Neural progenitor cell (in vitro differentiated cells): ENCODE data around the gene UBE2D3. TPM values are rescaled to one million over a fixed set of nuclear protein-coding genes. Genes with fewer than 3 reads are reported as not detected.

Experiments
- DNase-seq: peaks from one replicate; pipeline ENCODE4 v3.0.0-alpha.2; 2016; ENCODE audit warnings: low spot score
- H2AFZ ChIP-seq: fragments of 200-600 bp; sonication (generic); replicated peaks from 2 replicates; pipeline ENCODE4 v1.6.1; 2016; ENCODE audit warnings: antibody characterized with exemption
- H3F3A ChIP-seq: fragments of 200-600 bp; sonication (generic); 2 replicates; pipeline ENCODE4 v1.6.1; 2016; ENCODE audit warnings: antibody characterized with exemption, low read depth
- H3K27ac ChIP-seq: fragments of 200-600 bp; sonication (generic); 2 replicates; pipeline ENCODE4 v1.5.1; 2016; ENCODE audit warnings: mild to moderate bottlenecking
- H3K27me3 ChIP-seq: fragments of 200-600 bp; sonication (generic); 2 replicates; pipeline ENCODE4 v1.6.1; 2016; ENCODE audit warnings: mild to moderate bottlenecking, moderate library complexity
- H3K36me3 ChIP-seq: fragments of 200-600 bp; sonication (generic); 2 replicates; pipeline ENCODE4 v1.5.1; 2016
- H3K4me1 ChIP-seq: fragments of 200-600 bp; sonication (generic); 2 replicates; pipeline ENCODE4 v1.6.1; 2016; ENCODE audit warnings: mixed run types
- H3K4me2 ChIP-seq: fragments of 200-600 bp; sonication (generic); 2 replicates; pipeline ENCODE4 v1.6.1; 2016
- H3K4me3 ChIP-seq: fragments of 200-600 bp; sonication (generic); 2 replicates; pipeline ENCODE4 v1.5.1; 2016
- H3K79me2 ChIP-seq: fragments of 200-600 bp; sonication (generic); 2 replicates; pipeline ENCODE4 v1.6.1; 2016; ENCODE audit warnings: low read depth
- H3K9ac ChIP-seq: fragments of 200-600 bp; sonication (generic); 2 replicates; pipeline ENCODE4 v1.6.1; 2016
- H3K9me3 ChIP-seq: fragments of 200-600 bp; sonication (generic); 2 replicates; pipeline ENCODE4 v1.5.1; 2016; ENCODE audit warnings: low read depth
- H4K20me1 ChIP-seq: fragments of 200-600 bp; sonication (generic); 2 replicates; pipeline ENCODE4 v1.6.1; 2016; ENCODE audit warnings: low read depth
- H3K27ac Mint-ChIP-seq: 3 replicates; pipeline ENCODE4 v1.8.0; 2021; ENCODE audit warnings: mixed read lengths
- H3K27me3 Mint-ChIP-seq: 2 replicates; pipeline ENCODE4 v1.8.0; 2022; ENCODE audit warnings: low read depth, mild to moderate bottlenecking, inconsistent platforms, moderate library complexity, mixed read lengths; ENCODE audit not compliant: insufficient read depth
- H3K36me3 Mint-ChIP-seq: 3 replicates; pipeline ENCODE4 v1.8.0; 2021; ENCODE audit warnings: mixed read lengths
- H3K4me1 Mint-ChIP-seq: 3 replicates; pipeline ENCODE4 v1.8.0; 2021; ENCODE audit warnings: mixed read lengths
- H3K4me3 Mint-ChIP-seq: 3 replicates; pipeline ENCODE4 v1.8.0; 2021; ENCODE audit warnings: mild to moderate bottlenecking, moderate library complexity, mixed read lengths
- H3K9me3 Mint-ChIP-seq: 3 replicates; pipeline ENCODE4 v1.8.0; 2020; ENCODE audit warnings: mixed read lengths
- EZH2 ChIP-seq: fragments of 200-600 bp; sonication (generic); IDR thresholded peaks from 2 replicates; pipeline ENCODE4 v1.6.1; 2017; ENCODE audit warnings: antibody characterized with exemption, mild to moderate bottlenecking, moderate library complexity
- EZH2phosphoT487 ChIP-seq: fragments of 200-600 bp; sonication (generic); IDR thresholded peaks from 2 replicates; pipeline ENCODE4 v1.6.1; 2017; ENCODE audit warnings: antibody characterized with exemption
- total RNA-seq: library from RNA; depleted of rRNA; stranded (reverse); fragments of >200 nt; gene quantifications from 2 replicates; pipeline ENCODE4 v1.2.3, GENCODE V29; 2015; ENCODE audit warnings: low replicate concordance
- TF ChIP-seq, protein P1 (sequence below): fragments of 200-600 bp; sonication (generic); IDR thresholded peaks from 2 replicates; pipeline ENCODE4 v1.5.1; 2017; ENCODE audit warnings: antibody characterized with exemption, mild to moderate bottlenecking

The UBE2D3 gene
- total RNA-seq, 1 donor from 2014 or later: 573 TPM

DNA sequence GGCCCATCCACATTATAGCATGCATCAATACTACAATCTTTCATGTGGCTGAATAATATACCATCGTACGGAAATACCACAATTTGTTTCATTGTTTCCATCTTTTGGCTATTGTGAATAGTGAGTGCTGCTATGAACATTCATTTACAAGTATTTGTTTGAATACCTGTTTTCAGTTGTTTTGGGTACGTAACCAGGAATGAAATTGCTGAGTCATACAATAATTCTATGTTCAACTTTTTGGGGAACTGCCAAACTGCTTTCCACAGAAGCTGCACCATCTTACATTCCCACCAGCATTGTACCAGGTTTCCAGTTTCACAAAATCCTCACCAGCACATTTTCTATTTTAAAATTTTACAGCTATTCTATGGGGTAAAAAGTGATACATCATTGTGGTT lies 38.0 kb downstream of the UBE2D3 start:
- Histone ChIP-seq H3K9me3 (no peaks in the 10 kb centered on the region), H3K9ac (no peak overlapping the region), H3K4me1 (no peaks in the 10 kb centered on the region), H3K27ac (no peak overlapping the region), H3K36me3 (no peaks in the 10 kb centered on the region), H3K4me2 (no peak overlapping the region), H3K79me2 (no peaks in the 10 kb centered on the region), H3K27me3 (no peaks in the 10 kb centered on the region), H4K20me1 (peaks cover 4% of the 10 kb centered on the region), H3F3A (peaks cover 29% of the 10 kb centered on the region), H2AFZ (no peak overlapping the region), H3K4me3 (no peak overlapping the region)
- Mint-ChIP-seq H3K36me3 (peaks cover 32% of the 10 kb centered on the region), H3K27me3 (peaks cover 6% of the 10 kb centered on the region), H3K4me3 (no peak overlapping the region), H3K9me3 (peaks cover 2% of the 10 kb centered on the region), H3K27ac (no peak overlapping the region), H3K4me1 (no peaks in the 10 kb centered on the region)
- TF ChIP-seq EZH2phosphoT487 (no peak), EZH2 (no peak)
- TF ChIP-seq, protein P1, sequence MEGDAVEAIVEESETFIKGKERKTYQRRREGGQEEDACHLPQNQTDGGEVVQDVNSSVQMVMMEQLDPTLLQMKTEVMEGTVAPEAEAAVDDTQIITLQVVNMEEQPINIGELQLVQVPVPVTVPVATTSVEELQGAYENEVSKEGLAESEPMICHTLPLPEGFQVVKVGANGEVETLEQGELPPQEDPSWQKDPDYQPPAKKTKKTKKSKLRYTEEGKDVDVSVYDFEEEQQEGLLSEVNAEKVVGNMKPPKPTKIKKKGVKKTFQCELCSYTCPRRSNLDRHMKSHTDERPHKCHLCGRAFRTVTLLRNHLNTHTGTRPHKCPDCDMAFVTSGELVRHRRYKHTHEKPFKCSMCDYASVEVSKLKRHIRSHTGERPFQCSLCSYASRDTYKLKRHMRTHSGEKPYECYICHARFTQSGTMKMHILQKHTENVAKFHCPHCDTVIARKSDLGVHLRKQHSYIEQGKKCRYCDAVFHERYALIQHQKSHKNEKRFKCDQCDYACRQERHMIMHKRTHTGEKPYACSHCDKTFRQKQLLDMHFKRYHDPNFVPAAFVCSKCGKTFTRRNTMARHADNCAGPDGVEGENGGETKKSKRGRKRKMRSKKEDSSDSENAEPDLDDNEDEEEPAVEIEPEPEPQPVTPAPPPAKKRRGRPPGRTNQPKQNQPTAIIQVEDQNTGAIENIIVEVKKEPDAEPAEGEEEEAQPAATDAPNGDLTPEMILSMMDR: no peak
- no peak for DNase-seq

DNA sequence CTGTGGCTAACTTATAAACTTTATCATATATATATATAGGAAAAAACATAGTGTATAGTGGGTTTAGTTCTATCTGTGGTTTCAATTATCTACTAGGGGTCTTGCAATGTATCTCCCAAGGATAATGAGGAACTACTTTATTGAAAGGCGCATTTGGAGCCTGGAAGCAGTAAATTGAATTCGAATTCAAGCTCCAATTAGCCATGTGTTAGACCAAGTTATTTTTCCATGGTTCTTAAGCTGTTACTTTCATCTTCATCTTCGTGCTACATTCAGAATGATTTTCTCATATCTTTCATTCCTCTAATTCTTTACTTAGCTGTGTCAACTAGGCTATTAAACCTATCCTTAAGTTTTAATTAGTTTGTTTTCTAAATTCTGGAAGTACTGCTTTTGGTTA lies 39.4 kb downstream of the UBE2D3 start:
- Histone ChIP-seq H4K20me1 (no peaks in the 10 kb centered on the region), H3K4me1 (no peaks in the 10 kb centered on the region), H3K36me3 (no peaks in the 10 kb centered on the region), H3K27me3 (no peaks in the 10 kb centered on the region), H3K9me3 (no peaks in the 10 kb centered on the region), H3K4me2 (no peak overlapping the region), H3K9ac (no peak overlapping the region), H2AFZ (no peak overlapping the region), H3K4me3 (no peak overlapping the region), H3K79me2 (no peaks in the 10 kb centered on the region), H3K27ac (no peak overlapping the region), H3F3A (peaks cover 15% of the 10 kb centered on the region)
- no peak for DNase-seq
- Mint-ChIP-seq H3K4me3 (no peak overlapping the region), H3K27me3 (peaks cover 6% of the 10 kb centered on the region), H3K9me3 (peaks cover 2% of the 10 kb centered on the region), H3K4me1 (no peaks in the 10 kb centered on the region), H3K27ac (no peak overlapping the region), H3K36me3 (peaks cover 24% of the 10 kb centered on the region)
- no peak for TF ChIP-seq EZH2phosphoT487
- TF ChIP-seq, protein P1: no peak
- no peak for TF ChIP-seq EZH2

DNA sequence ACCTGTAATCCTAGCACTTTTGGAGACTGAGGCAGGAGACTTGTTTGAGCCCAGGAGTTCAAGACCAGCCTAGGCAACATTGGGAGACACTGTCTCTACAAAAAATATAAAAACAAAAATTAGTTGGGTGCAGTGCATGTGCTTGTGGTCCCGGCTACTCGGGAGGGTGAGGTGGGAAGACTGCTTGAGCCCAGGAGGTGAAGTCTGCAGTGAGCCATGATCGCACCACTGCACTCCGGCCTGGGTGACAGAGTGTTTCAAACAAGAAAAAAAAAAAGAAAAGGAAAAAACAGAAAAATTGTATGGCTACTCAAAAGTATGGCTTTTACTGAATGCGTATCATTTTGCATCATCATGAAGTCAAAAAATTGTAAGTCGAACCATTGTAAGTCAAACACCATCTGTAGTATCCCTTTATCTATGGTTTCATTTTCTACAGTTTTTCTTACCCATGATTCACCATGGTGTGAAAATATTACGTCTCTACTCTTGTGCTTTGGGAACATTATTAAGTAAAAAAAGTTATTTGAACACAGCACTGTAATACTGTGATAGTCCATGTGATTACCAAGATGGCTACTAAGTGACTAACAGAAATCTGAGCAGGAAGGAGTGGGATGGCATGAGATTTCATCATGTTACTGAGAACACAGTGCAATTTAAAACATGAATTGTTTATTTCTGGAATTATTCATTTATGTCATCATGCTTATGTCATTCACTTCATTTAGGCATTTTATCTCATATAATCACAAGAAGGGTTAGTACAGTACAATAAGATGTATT lies 40.1 kb downstream of the UBE2D3 start:
- Histone ChIP-seq H3K27me3 (no peaks in the 10 kb centered on the region), H3K4me1 (no peaks in the 10 kb centered on the region), H3K27ac (no peak overlapping the region), H3K9me3 (no peaks in the 10 kb centered on the region), H3K4me2 (no peak overlapping the region), H3K4me3 (no peak overlapping the region), H2AFZ (no peak overlapping the region), H3K79me2 (no peaks in the 10 kb centered on the region), H3F3A (peaks cover 8% of the 10 kb centered on the region), H4K20me1 (no peaks in the 10 kb centered on the region), H3K36me3 (no peaks in the 10 kb centered on the region), H3K9ac (no peak overlapping the region)
- TF ChIP-seq EZH2 (no peak), EZH2phosphoT487 (no peak)
- TF ChIP-seq, protein P1: no peak
- Mint-ChIP-seq H3K36me3 (peaks cover 18% of the 10 kb centered on the region), H3K9me3 (peaks cover 2% of the 10 kb centered on the region), H3K27me3 (peaks cover 6% of the 10 kb centered on the region), H3K4me3 (no peak overlapping the region), H3K4me1 (no peaks in the 10 kb centered on the region), H3K27ac (no peak overlapping the region)
- DNase-seq: no peak
